Breast epithelium (tissue), 4 donors: ENCODE measurements around the gene IFI27. TPM values are rescaled to one million over a fixed set of nuclear protein-coding genes. Genes with fewer than 3 reads are reported as not detected.

Experiments
- DNase-seq, 2 donors: peaks; one replicate each; pipeline ENCODE4 v3.0.0-alpha.2; 2019; ENCODE audit warnings: low spot score in 2 of 2
- H3K27ac ChIP-seq, 2 donors: fragments of 200-600 bp; sonication (generic) in 1 of 2; one replicate each; pipeline ENCODE4 v1.5.1; 2016 to 2019; ENCODE audit warnings: mild to moderate bottlenecking in 1 of 2
- H3K27me3 ChIP-seq, 2 donors: fragments of 200-600 bp; sonication (generic) in 1 of 2; one replicate each; pipeline versions ENCODE4 v1.5.1 to v1.6.0; 2017 to 2019; ENCODE audit warnings: control low read depth in 1 of 2, mild to moderate bottlenecking in 1 of 2
- H3K36me3 ChIP-seq: fragments of 200-600 bp; one replicate; pipeline ENCODE4 v1.5.1; 2019
- H3K4me1 ChIP-seq, 2 donors: fragments of 200-600 bp; sonication (generic); one replicate each; pipeline ENCODE4 v1.5.1; 2016 to 2019; ENCODE audit warnings: control low read depth in 1 of 2
- H3K4me3 ChIP-seq, 3 donors: fragments of 200-600 bp; sonication (generic); 1 replicate in 2 of 3; 2 replicates in 1 of 3; pipeline ENCODE4 v1.5.1; 2016 to 2019; ENCODE audit warnings: mild to moderate bottlenecking in 3 of 3, moderate library complexity in 2 of 3
- H3K9me3 ChIP-seq, 2 donors: fragments of 200-600 bp; sonication (generic) in 1 of 2; one replicate each; pipeline ENCODE4 v1.5.1; 2016 to 2019; ENCODE audit warnings: control low read depth in 1 of 2
- CTCF ChIP-seq, 3 donors: fragments of 450-650 bp; IDR thresholded peaks; one replicate each; pipeline ENCODE4 v1.5.1; 2016 to 2017; ENCODE audit warnings: antibody characterized with exemption in 3 of 3, mild to moderate bottlenecking in 3 of 3, moderate library complexity in 3 of 3
- POLR2A ChIP-seq: fragments of 450-650 bp; IDR thresholded peaks from one replicate; pipeline ENCODE4 v1.6.1; 2016; ENCODE audit warnings: antibody characterized with exemption, mild to moderate bottlenecking, moderate library complexity
- POLR2AphosphoS5 ChIP-seq, 3 donors: sonication (generic); formaldehyde crosslinking; IDR thresholded peaks; one replicate each; pipeline ENCODE4 v1.6.1; 2017; ENCODE audit warnings: antibody characterized with exemption in 3 of 3
- intact Hi-C: fragments of 100-400 bp; cut with DNase I; formaldehyde crosslinking; loops from one replicate; pipeline ENCODE4 v1.15.1; 2023; ENCODE audit warnings: low total_unique reads
- total RNA-seq, 3 donors: library from RNA; depleted of rRNA; stranded (reverse); fragments of >200 nt; gene quantifications; one replicate each; pipeline ENCODE4 v1.1.0, GENCODE V29; 2016

Gene IFI27
- total RNA-seq, 3 donors from 2014 or later = 101 to 196 (median 160) TPM

DNA sequence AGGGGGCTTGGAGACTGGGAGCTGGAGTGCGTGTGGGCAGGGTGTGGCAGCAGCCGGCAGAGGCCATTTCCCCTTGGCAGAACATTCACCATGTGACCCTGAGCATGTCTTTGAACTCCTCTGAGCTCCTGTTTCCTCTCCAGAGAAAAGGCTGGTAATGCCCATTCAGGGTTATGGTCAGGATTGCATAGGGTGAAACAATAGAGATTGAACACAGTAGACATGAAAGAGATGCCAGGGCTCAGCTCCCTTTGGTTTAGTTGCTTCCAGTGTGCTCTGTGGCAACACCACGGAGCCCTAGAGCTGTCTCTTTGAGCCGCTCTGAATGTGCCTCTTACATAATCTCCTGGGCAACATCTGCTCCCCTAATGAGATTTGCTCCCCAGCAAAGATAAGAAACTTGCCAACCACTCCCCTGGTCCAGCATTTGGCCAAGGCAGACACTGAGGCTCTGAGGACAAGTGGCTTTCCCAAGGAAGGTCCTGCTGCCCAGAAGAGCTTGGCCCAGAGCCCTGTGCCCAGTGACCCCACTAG, 4.6 kb downstream of the IFI27 start:
- Histone ChIP-seq H3K27me3 (no peaks in the 10 kb centered on the region), H3K36me3 (no peaks in the 10 kb centered on the region), H3K4me3 (peak overlapping the region in 1 of 3 donors; percentile 25), H3K9me3 (peaks cover 5 to 8% of the 10 kb centered on the region in 2 donors), H3K4me1 (no peaks in the 10 kb centered on the region), H3K27ac (peak overlapping the region; percentile 12 to 87)
- DNase-seq = no peak
- TF ChIP-seq POLR2A = no peak
- TF ChIP-seq CTCF (IDR thresholded peaks at IDR 0.05) = no peak
- peak in 1 of 3 donors; percentile 16 for TF ChIP-seq POLR2AphosphoS5 (IDR thresholded peaks at IDR 0.05)
- intact Hi-C loops = no loop called here

- Histone ChIP-seq H3K4me3 (no peak overlapping the region), H3K36me3 (no peaks in the 10 kb centered on the region), H3K27me3 (no peaks in the 10 kb centered on the region), H3K27ac (peak overlapping the region in 1 of 2 donors; percentile 87), H3K9me3 (peaks cover 6 to 10% of the 10 kb centered on the region in 2 donors), H3K4me1 (no peaks in the 10 kb centered on the region)
- DNase-seq = no peak
- no peak for TF ChIP-seq POLR2AphosphoS5 (IDR thresholded peaks at IDR 0.05)
- intact Hi-C loops = no loop called here
These were observed 5.1 kb downstream of the IFI27 start for GRCh38 chr14:94115631-94116030.

GRCh38 chr14:94116701-94117100, 6.2 kb downstream of the IFI27 start:
- intact Hi-C loops = no loop called here
- no peak for DNase-seq
- H3K4me1 ChIP-seq = no peaks in the 10 kb centered on the region
- H3K36me3 ChIP-seq = no peaks in the 10 kb centered on the region
- H3K27ac ChIP-seq = no peak overlapping the region
- TF ChIP-seq POLR2A (no peak), POLR2AphosphoS5 (IDR thresholded peaks at IDR 0.05) (no peak), CTCF (IDR thresholded peaks at IDR 0.05) (no peak)
- peaks cover 8 to 17% of the 10 kb centered on the region in 2 donors for H3K9me3 ChIP-seq
- no peaks in the 10 kb centered on the region for H3K27me3 ChIP-seq
- H3K4me3 ChIP-seq = no peak overlapping the region

- Histone ChIP-seq H3K27ac (no peak overlapping the region), H3K9me3 (peaks cover 8 to 17% of the 10 kb centered on the region in 2 donors), H3K27me3 (no peaks in the 10 kb centered on the region), H3K4me1 (no peaks in the 10 kb centered on the region), H3K4me3 (no peak overlapping the region), H3K36me3 (no peaks in the 10 kb centered on the region)
- no peak for DNase-seq
- intact Hi-C loops = no loop called here
- no peak for TF ChIP-seq POLR2AphosphoS5 (IDR thresholded peaks at IDR 0.05)
- no peak for TF ChIP-seq CTCF (IDR thresholded peaks at IDR 0.05)
- no peak for TF ChIP-seq POLR2A
These were observed 7.3 kb downstream of the IFI27 start for GRCh38 chr14:94117856-94118255.

DNA sequence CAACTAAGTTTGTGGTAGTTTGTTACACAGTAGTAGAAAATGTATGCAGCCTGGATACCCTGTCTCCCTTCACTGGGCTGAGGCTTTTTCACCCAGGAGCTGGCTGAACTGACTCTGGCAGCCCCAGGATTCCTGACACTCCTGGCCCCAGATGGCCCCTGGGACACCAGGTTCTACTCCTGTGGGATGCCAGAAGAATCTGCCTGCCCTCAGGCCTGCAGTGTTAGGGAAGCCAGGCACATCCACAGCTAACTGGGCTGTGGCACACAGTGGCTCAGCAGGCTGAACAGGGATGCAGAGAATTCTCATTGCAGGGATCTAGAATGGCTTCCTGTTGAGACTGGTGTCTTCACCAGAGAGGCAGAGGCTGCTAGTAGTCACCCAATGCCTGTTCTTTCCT, 8.5 kb downstream of the IFI27 start:
- H3K27me3 ChIP-seq = no peaks in the 10 kb centered on the region
- TF ChIP-seq POLR2AphosphoS5 (IDR thresholded peaks at IDR 0.05) = no peak
- TF ChIP-seq CTCF (IDR thresholded peaks at IDR 0.05) = no peak
- no peak for TF ChIP-seq POLR2A
- intact Hi-C loops = no loop called here
- H3K4me3 ChIP-seq = no peak overlapping the region
- no peak for DNase-seq
- H3K4me1 ChIP-seq = no peaks in the 10 kb centered on the region
- no peaks in the 10 kb centered on the region for H3K36me3 ChIP-seq
- H3K9me3 ChIP-seq = peaks cover 8 to 17% of the 10 kb centered on the region in 2 donors
- no peak overlapping the region for H3K27ac ChIP-seq
